ENCODE results near the gene TUB. TPM values are rescaled to one million over a fixed set of nuclear protein-coding genes. Genes with fewer than 3 reads are reported as not detected.

The TUB gene
- total and polyA plus RNA-seq, 2 donors (not counting 1 experiment from before 2014, with no cell fraction given), result 9.6 to 10.4 TPM

GRCh38 chr11:8075119-8075726, 5.8 kb upstream of the TUB start:
- no peak for TF ChIP-seq EZH2 (IDR thresholded peaks at IDR 0.05; ENCODE audit: low read length, missing control alignments)
- no peak overlapping the region for H3K4me3 ChIP-seq (replicated peaks in 1 of 4; ENCODE audit: control extremely low read depth in 1 of 4, insufficient read depth in 1 of 4, low read depth in 3 of 4, low read length in 4 of 4)
- H2AFZ ChIP-seq (ENCODE audit: low read length), result no peak overlapping the region
- peaks cover 4% of the 10 kb centered on the region for H3K27me3 ChIP-seq (ENCODE audit: control insufficient read depth, insufficient read depth, low read length)
- no peak overlapping the region for H3K9ac ChIP-seq (ENCODE audit: insufficient read depth, low read length)
- no peaks in the 10 kb centered on the region for H3K36me3 ChIP-seq (ENCODE audit: control insufficient read depth, insufficient read depth, low read length)
- no peak for DNase-seq (ENCODE audit: low read depth in 2 of 2)
- no peaks in the 10 kb centered on the region for H4K20me1 ChIP-seq (ENCODE audit: control insufficient read depth, extremely low read depth, insufficient read depth, low read length)
- no peak overlapping the region for H3K27ac ChIP-seq (ENCODE audit: insufficient read depth, low read length)
- no peaks in the 10 kb centered on the region for H3K9me3 ChIP-seq (ENCODE audit: control insufficient read depth, insufficient read depth, low read depth, low read length)
- no peak overlapping the region for H3K4me2 ChIP-seq (ENCODE audit: extremely low read depth, insufficient read depth, low read length)
- H3K4me1 ChIP-seq (ENCODE audit: control insufficient read depth, extremely low read depth, insufficient read depth, low read length), result no peaks in the 10 kb centered on the region
- no peaks in the 10 kb centered on the region for H3K79me2 ChIP-seq (ENCODE audit: control insufficient read depth, insufficient read depth, low read length)

DNA sequence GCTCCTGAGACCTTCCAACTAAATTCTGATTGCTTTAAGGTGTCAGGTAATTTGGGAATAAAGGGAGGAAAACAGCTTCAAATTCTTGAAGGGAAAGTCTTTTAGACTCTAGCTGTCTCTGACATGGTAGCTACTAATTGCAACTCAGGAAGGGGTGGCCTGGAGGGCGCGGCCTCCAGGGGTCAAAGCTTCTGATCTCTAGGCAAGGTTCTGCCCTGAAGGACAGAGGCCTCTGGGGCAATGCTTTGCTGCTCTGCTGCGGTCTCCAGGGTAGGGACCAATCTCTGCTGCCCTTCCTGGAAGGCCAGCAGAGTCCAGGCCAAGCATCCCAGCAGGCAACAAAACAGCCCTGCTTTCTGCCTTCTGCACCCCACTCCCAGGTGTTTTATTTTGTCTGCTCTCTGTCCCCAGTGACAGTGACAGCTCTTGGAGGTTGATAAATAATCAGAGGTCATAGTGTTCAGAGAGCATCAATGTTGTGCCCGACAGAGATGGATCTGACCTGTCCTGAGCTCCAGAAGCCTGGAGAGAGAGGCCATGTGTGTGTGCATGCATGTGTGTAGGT, 1.8 kb upstream of the TUB start:
- Histone ChIP-seq H2AFZ (ENCODE audit: low read length) (no peak overlapping the region), H3K79me2 (ENCODE audit: control insufficient read depth, insufficient read depth, low read length) (no peaks in the 10 kb centered on the region), H3K9me3 (ENCODE audit: control insufficient read depth, insufficient read depth, low read depth, low read length) (no peaks in the 10 kb centered on the region), H3K27me3 (ENCODE audit: control insufficient read depth, insufficient read depth, low read length) (no peaks in the 10 kb centered on the region), H4K20me1 (ENCODE audit: control insufficient read depth, extremely low read depth, insufficient read depth, low read length) (no peaks in the 10 kb centered on the region), H3K27ac (ENCODE audit: insufficient read depth, low read length) (no peak overlapping the region), H3K9ac (ENCODE audit: insufficient read depth, low read length) (no peak overlapping the region), H3K4me1 (ENCODE audit: control insufficient read depth, extremely low read depth, insufficient read depth, low read length) (no peaks in the 10 kb centered on the region), H3K4me2 (ENCODE audit: extremely low read depth, insufficient read depth, low read length) (no peak overlapping the region), H3K36me3 (ENCODE audit: control insufficient read depth, insufficient read depth, low read length) (no peaks in the 10 kb centered on the region), H3K4me3 (replicated peaks in 1 of 4; ENCODE audit: control extremely low read depth in 1 of 4, insufficient read depth in 1 of 4, low read depth in 3 of 4, low read length in 4 of 4) (no peak overlapping the region)
- DNase-seq (ENCODE audit: low read depth in 2 of 2), result no peak
- TF ChIP-seq CTCF (conservative IDR thresholded peaks at IDR 0.05 in 1 of 2, IDR thresholded peaks at IDR 0.05 in 1 of 2; ENCODE audit: low read depth in 1 of 2, low read length in 2 of 2), result no peak
- TF ChIP-seq EZH2 (IDR thresholded peaks at IDR 0.05; ENCODE audit: low read length, missing control alignments), result no peak

- no peak for DNase-seq (ENCODE audit: low read depth in 2 of 2)
- Histone ChIP-seq H3K4me2 (ENCODE audit: extremely low read depth, insufficient read depth, low read length) (no peak overlapping the region), H4K20me1 (ENCODE audit: control insufficient read depth, extremely low read depth, insufficient read depth, low read length) (no peaks in the 10 kb centered on the region), H3K36me3 (ENCODE audit: control insufficient read depth, insufficient read depth, low read length) (no peaks in the 10 kb centered on the region), H3K79me2 (ENCODE audit: control insufficient read depth, insufficient read depth, low read length) (no peaks in the 10 kb centered on the region), H3K27me3 (ENCODE audit: control insufficient read depth, insufficient read depth, low read length) (no peaks in the 10 kb centered on the region), H3K9ac (ENCODE audit: insufficient read depth, low read length) (no peak overlapping the region), H3K4me3 (replicated peaks in 1 of 4; ENCODE audit: control extremely low read depth in 1 of 4, insufficient read depth in 1 of 4, low read depth in 3 of 4, low read length in 4 of 4) (peak overlapping the region in 2 of 4 experiments; percentile 57 to 65), H3K4me1 (ENCODE audit: control insufficient read depth, extremely low read depth, insufficient read depth, low read length) (no peaks in the 10 kb centered on the region), H3K9me3 (ENCODE audit: control insufficient read depth, insufficient read depth, low read depth, low read length) (no peaks in the 10 kb centered on the region), H3K27ac (ENCODE audit: insufficient read depth, low read length) (no peak overlapping the region), H2AFZ (ENCODE audit: low read length) (no peak overlapping the region)
- TF ChIP-seq CTCF (conservative IDR thresholded peaks at IDR 0.05 in 1 of 2, IDR thresholded peaks at IDR 0.05 in 1 of 2; ENCODE audit: low read depth in 1 of 2, low read length in 2 of 2), result no peak
- TF ChIP-seq EZH2 (IDR thresholded peaks at IDR 0.05; ENCODE audit: low read length, missing control alignments), result no peak
Observed at GRCh38 chr11:8080069-8080670, 841 bp upstream of the TUB start.

Data from fibroblast of lung (primary cell).